K562 (cell line): ENCODE results near the gene NEU1. TPM values are rescaled to one million over a fixed set of nuclear protein-coding genes. Genes with fewer than 3 reads are reported as not detected.

ENCODE experiments used
- ATAC-seq: fragments of 200-7000 bp; cut with Tn5 transposase; 3 replicates; pipeline ENCODE4 v1.9.1; 2020; ENCODE audit warnings: moderate library complexity
- BruUV-seq: library from RNA; stranded (reverse); fragments of 400-500 nt; replicated peaks from 2 replicates; lab custom pipeline; 2021; lab: Mats Ljungman, UMichigan
- CTCF ChIA-PET: fragments of 300-600 bp; formaldehyde crosslinking; extraction: SDS; loops from one replicate; lab custom pipeline; 2021; ENCODE audit warnings: low intra/inter-chr PET ratio; lab: Yijun Ruan, JAX
- POLR2A ChIA-PET: fragments of 300-600, 350-650 bp; sonication (Branson Sonifier 250); formaldehyde crosslinking; extraction: SDS; loops from one replicate; lab custom pipeline; 2021; ENCODE audit warnings: antibody characterized with exemption, inconsistent platforms; lab: Yijun Ruan, JAX
- DNase-seq, 4 experiments: peaks; one replicate each; pipeline versions ENCODE4 v3.0.0 to v3.0.0-alpha.2; 2011 to 2018; ENCODE audit warnings: low spot score in 3 of 4, mixed read lengths in 3 of 4; ENCODE audit errors: extremely low read depth in 1 of 4
- FAIRE-seq: peaks from 2 replicates; lab custom pipeline; 2011; peaks lifted over from hg19 to GRCh38; lab: Jason Lieb, UNC
- H2AFZ ChIP-seq: 2 replicates; pipeline ENCODE4 v1.6.0; 2011; ENCODE audit warnings: low read depth, low read length, control low read depth, inconsistent platforms
- H3K27ac ChIP-seq: fragments of 200-600 bp; 3 replicates; pipeline ENCODE4 v1.8.0; 2011; ENCODE audit warnings: low read depth, mild to moderate bottlenecking, control low read depth, inconsistent platforms, low read length, moderate library complexity, mixed read lengths; ENCODE audit errors: extremely low read depth
- H3K27me3 ChIP-seq, 2 experiments: fragments of 300-600 bp in 1 of 2; 2 replicates in 1 of 2; 3 replicates in 1 of 2; pipeline versions ENCODE4 v1.6.0 to v1.8.0; 2011; ENCODE audit warnings: inconsistent platforms in 2 of 2, low read length in 2 of 2, mild to moderate bottlenecking in 1 of 2, mixed read lengths in 1 of 2, moderate library complexity in 1 of 2; ENCODE audit not compliant: control insufficient read depth in 2 of 2, insufficient read depth in 2 of 2
- H3K36me3 ChIP-seq: fragments of 300-600 bp; 3 replicates; pipeline ENCODE4 v1.8.0; 2011; ENCODE audit warnings: mild to moderate bottlenecking, low read length, inconsistent platforms; ENCODE audit not compliant: control insufficient read depth, insufficient read depth
- H3K4me1 ChIP-seq, 2 experiments: fragments of 200-600 bp in 1 of 2; replicated peaks in 1 of 2; 2 replicates in 1 of 2; 3 replicates in 1 of 2; pipeline versions ENCODE4 v1.5.1 to v1.8.0; 2011; ENCODE audit warnings: inconsistent platforms in 2 of 2, low read length in 2 of 2, mild to moderate bottlenecking in 1 of 2, mixed read lengths in 1 of 2, moderate library complexity in 1 of 2; ENCODE audit not compliant: control insufficient read depth in 2 of 2, insufficient read depth in 2 of 2
- H3K4me2 ChIP-seq: 2 replicates; pipeline ENCODE4 v1.6.1; 2011; ENCODE audit warnings: low read length, control low read depth, inconsistent platforms, mixed read lengths; ENCODE audit not compliant: insufficient read depth
- H3K4me3 ChIP-seq: fragments of 200-600 bp; sonication (generic), shearing (Covaris generic); 2 replicates; pipeline ENCODE4 v1.5.1; 2016; ENCODE audit warnings: control low read depth, inconsistent platforms
- H3K79me2 ChIP-seq: fragments of 200-600 bp; 3 replicates; pipeline ENCODE4 v1.8.0; 2011; ENCODE audit warnings: low read length, inconsistent platforms; ENCODE audit not compliant: control insufficient read depth, insufficient read depth
- H3K9ac ChIP-seq, 2 experiments: 2 replicates each; pipeline versions ENCODE4 v1.6.0 to v1.6.1; 2011; ENCODE audit warnings: low read depth in 2 of 2, low read length in 2 of 2, control low read depth in 1 of 2, inconsistent platforms in 1 of 2, mild to moderate bottlenecking in 1 of 2, mixed read lengths in 1 of 2; ENCODE audit not compliant: insufficient read depth in 1 of 2
- H3K9me1 ChIP-seq: one replicate; pipeline ENCODE4 v1.6.0; 2011; ENCODE audit warnings: inconsistent platforms, mild to moderate bottlenecking, low read length, moderate library complexity; ENCODE audit not compliant: control insufficient read depth, insufficient read depth
- H3K9me3 ChIP-seq: replicated peaks from 2 replicates; pipeline ENCODE4 v1.5.1; 2011; ENCODE audit warnings: low read depth, low read length, inconsistent platforms; ENCODE audit not compliant: control insufficient read depth, insufficient read depth
- H4K20me1 ChIP-seq: replicated peaks from 2 replicates; pipeline ENCODE4 v1.6.1; 2011; ENCODE audit warnings: low read length, inconsistent platforms, mixed read lengths; ENCODE audit not compliant: control insufficient read depth, insufficient read depth
- BCOR ChIP-seq: fragments of 450-650 bp; IDR thresholded peaks from 2 replicates; pipeline ENCODE4 v1.6.1; 2016
- HBP1 ChIP-seq: fragments of 450-650 bp; formaldehyde crosslinking; IDR thresholded peaks from 2 replicates; pipeline ENCODE4 v1.4.0; 2022; ENCODE audit warnings: missing genetic modification characterization
- HOXB6 ChIP-seq: fragments of 250-450 bp; sonication (Bioruptor Pico); IDR thresholded peaks from 2 replicates; pipeline ENCODE4 v1.5.1; 2022; ENCODE audit warnings: mild to moderate bottlenecking, borderline replicate concordance
- ILF3 ChIP-seq: fragments of 450-650 bp; IDR thresholded peaks from 2 replicates; pipeline ENCODE4 v1.6.1; 2018; ENCODE audit warnings: antibody characterized with exemption, mild to moderate bottlenecking, moderate library complexity, borderline replicate concordance
- USF1 ChIP-seq: sonication (generic); formaldehyde crosslinking; IDR thresholded peaks from 2 replicates; pipeline ENCODE4 v1.9.0; 2022; ENCODE audit warnings: mild to moderate bottlenecking, missing genetic modification reagents
- WGBS: fragments of 100-300 bp; shearing (Covaris generic); methylation state at CpG from one replicate; pipeline ENCODE4 v1.1.6; 2016; ENCODE audit warnings: low coverage, mixed read lengths; ENCODE audit not compliant: insufficient coverage; ENCODE audit errors: missing lambda C conversion rate; 5-methylcytosine and 5-hydroxymethylcytosine counted together
- in situ Hi-C: fragments of 300-500 bp; cut with MboI; formaldehyde crosslinking; loops from 4 replicates; pipeline ENCODE4 v1.15.0; 2018; ENCODE audit warnings: inconsistent platforms, mixed read lengths
- intact Hi-C: fragments of 100-400 bp; cut with micrococcal nuclease; formaldehyde crosslinking; loops from 2 replicates; pipeline ENCODE4 v1.14.2; 2022
- polyA plus RNA-seq, 8 experiments: library from polyadenylated mRNA; depleted of rRNA in 4 of 8; stranded (reverse) in 5 of 8; unstranded in 3 of 8; fragments of >200 nt; fragmentation: Nextera tagmentation in 2 of 8; fragmentation: Illumina TruSeq in 1 of 8; extraction: Ambion mirVana in 2 of 8; extraction: Trizol in 1 of 8; gene quantifications; 2 replicates each; pipeline versions ENCODE4 v1.2.1 to v1.2.3, GENCODE V29; 2011 to 2014; ENCODE audit warnings: inconsistent platforms in 1 of 8, missing spikeins in 1 of 8
- total RNA-seq, 7 experiments: library from RNA; depleted of rRNA in 6 of 7; stranded (reverse); fragments of >200 nt in 6 of 7; fragmentation: Illumina TruSeq in 2 of 7; extraction: Trizol in 2 of 7; gene quantifications; 2 replicates each; pipeline versions ENCODE4 v1.2.1 to v1.2.3, GENCODE V29; 2011 to 2021; ENCODE audit warnings: low replicate concordance in 1 of 7

NEU1 gene
- total and polyA plus RNA-seq, 9 of the 15 experiments (the other 6 are each of a cell fraction or from before 2014, with no cell fraction given) = 14.8 to 67.8 (median 51.0) TPM

GRCh38 chr6:31882344-31882743 is 19.7 kb upstream of the NEU1 start:
- no peaks in the 10 kb centered on the region for H3K79me2 ChIP-seq
- intact Hi-C loops = no loop called here
- in situ Hi-C loops = no loop called here
- no peak overlapping the region for H3K4me3 ChIP-seq
- ATAC-seq = no peak
- H3K27ac ChIP-seq = no peak overlapping the region
- peak overlapping the region in 1 of 2 experiments; percentile 18; a peak in 1 of 4 replicates for H3K9ac ChIP-seq
- FAIRE-seq = peak; percentile 37
- peaks cover 74% of the 10 kb centered on the region; the same call in 2 of the 3 replicates for H3K36me3 ChIP-seq
- H3K4me2 ChIP-seq = no peak overlapping the region
- no peaks in the 10 kb centered on the region for H3K9me1 ChIP-seq
- H3K27me3 ChIP-seq = no peaks in the 10 kb centered on the region
- POLR2A ChIA-PET = interaction anchor here (0.8 to 1.5 kb wide), 2 partner anchors 20 to 48 kb away, joined by 3 to 5 read pairs; partner anchors contain the start of gene ZBTB12
- H4K20me1 ChIP-seq = no peaks in the 10 kb centered on the region
- TF ChIP-seq HOXB6 (CRISPR knock-in tag) (no peak), USF1 (CRISPR knock-in tag) (0 out of 2 replicates have a peak, but pooled peaks have one; percentile 25)
- DNase-seq = peak in 1 of 4 experiments; percentile 35
- H2AFZ ChIP-seq = no peak overlapping the region
- WGBS = 87% methylated on average over 6 of the region's 6 CpGs
- peaks cover 0 to 41% of the 10 kb centered on the region in 2 experiments; a peak in 2 of 5 replicates for H3K4me1 ChIP-seq
- no TSS peak for BruUV-seq
- no peaks in the 10 kb centered on the region for H3K9me3 ChIP-seq
- CTCF ChIA-PET = no interaction called here

DNA sequence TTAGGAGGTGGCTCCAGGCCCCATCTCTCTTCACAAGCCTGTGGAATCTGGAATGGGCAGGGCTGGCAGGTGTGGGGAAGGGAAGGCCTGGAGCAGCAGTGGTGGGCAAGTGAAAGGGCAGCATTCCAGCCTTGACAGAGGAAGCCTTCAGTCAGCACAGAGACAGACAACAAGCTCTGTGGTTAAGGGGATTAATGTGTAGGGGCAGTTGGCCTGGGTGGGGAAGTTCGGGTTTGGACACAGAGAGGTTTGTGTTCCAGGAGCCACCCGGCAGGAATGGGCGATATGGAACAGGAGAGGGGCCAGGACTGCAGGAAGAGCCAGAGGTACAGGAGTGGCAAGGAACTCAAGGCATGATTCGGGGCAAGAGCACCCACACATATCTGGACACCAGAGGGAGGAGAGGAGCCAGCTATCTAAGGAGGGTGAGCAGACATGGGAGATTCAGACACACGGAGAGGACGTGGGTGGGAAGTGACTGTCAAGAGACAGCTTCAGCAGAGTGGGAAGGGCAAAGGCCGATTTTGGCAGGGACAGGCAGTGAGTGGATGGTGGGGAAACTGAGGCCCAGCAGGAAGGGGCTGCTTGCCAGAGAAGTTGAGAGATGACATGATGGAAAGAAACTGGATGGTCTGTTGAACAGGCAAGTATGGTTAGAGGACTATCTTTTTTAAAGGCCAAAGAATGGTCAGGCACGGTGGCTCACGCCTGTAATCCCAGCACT is 18.7 kb upstream of the NEU1 start:
- no peak overlapping the region for H3K27ac ChIP-seq
- ChIA-PET POLR2A (interaction anchor here (1.5 to 1.7 kb wide), 4 partner anchors 13 to 46 kb away, joined by 4 to 5 read pairs (median 5); partner anchors contain the start of genes EHMT2 and ZBTB12), CTCF (no interaction called here)
- H2AFZ ChIP-seq = no peak overlapping the region
- H3K27me3 ChIP-seq = no peaks in the 10 kb centered on the region
- H3K4me2 ChIP-seq = no peak overlapping the region
- TF ChIP-seq ILF3 = no peak
- TF ChIP-seq HBP1 (CRISPR knock-in tag) = no peak
- 0 out of 2 replicates have a peak, but pooled peaks have one; percentile 15 for TF ChIP-seq BCOR
- no peaks in the 10 kb centered on the region for H4K20me1 ChIP-seq
- H3K4me1 ChIP-seq = peaks cover 0 to 35% of the 10 kb centered on the region in 2 experiments; a peak in 2 of 5 replicates
- peaks cover 65% of the 10 kb centered on the region; the same call in 2 of the 3 replicates for H3K36me3 ChIP-seq
- no TSS peak for BruUV-seq
- no peaks in the 10 kb centered on the region for H3K9me1 ChIP-seq
- ATAC-seq (no peak), FAIRE-seq (peak; percentile 44), DNase-seq (no peak)
- 83% methylated on average over 9 of the region's 9 CpGs for WGBS
- H3K9ac ChIP-seq = peak overlapping the region in 1 of 2 experiments; percentile 52; a peak in 1 of 4 replicates
- H3K4me3 ChIP-seq = no peak overlapping the region
- H3K79me2 ChIP-seq = no peaks in the 10 kb centered on the region
- in situ Hi-C loops = no loop called here
- H3K9me3 ChIP-seq = no peaks in the 10 kb centered on the region
- intact Hi-C loops = no loop called here
